ENCODE results near the gene DCD.

Gene DCD

DNA sequence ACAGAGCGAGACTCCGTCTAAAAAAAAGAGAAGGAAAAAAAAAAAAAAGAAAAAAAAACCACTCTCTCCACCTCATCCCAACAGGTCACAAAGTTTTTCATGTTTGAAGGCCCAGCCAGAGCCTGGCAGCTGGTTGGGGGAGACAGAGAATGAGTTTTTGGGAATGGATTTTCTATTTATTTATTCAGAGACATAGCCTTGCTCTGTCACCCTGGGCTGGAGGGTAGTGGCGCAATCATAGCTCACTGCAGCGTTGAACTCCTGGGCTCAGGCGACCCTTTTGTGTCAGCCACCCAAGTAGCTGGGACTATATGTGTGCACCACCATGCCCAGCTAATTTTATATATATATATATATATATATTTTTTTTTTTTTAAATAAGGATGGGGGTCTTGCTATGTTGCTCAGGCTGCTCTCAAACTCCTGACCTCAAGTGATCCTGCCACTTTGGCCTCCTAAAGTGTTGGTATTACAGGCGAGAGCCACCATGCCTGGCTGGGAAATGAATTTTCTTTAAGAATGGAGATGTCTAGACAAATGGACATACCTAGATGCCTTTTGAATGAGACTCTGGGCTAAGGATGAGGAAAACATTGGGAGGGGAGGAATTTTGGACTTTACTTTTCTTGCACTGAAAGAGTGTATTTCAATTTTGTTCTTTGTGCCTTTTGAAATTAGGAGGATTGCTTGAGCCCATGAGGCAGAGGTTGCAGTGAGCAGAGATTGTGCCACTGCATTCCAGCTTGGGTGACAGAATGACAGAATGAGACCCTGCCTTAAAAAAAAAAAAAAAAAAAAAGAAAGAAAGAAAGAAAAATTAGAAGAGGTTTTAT, 42.8 kb downstream of the DCD start:
- no peak for FAIRE-seq

GRCh38 chr12:54604436-54604835, 43.7 kb downstream of the DCD start:
- FAIRE-seq, result no peak

DNA sequence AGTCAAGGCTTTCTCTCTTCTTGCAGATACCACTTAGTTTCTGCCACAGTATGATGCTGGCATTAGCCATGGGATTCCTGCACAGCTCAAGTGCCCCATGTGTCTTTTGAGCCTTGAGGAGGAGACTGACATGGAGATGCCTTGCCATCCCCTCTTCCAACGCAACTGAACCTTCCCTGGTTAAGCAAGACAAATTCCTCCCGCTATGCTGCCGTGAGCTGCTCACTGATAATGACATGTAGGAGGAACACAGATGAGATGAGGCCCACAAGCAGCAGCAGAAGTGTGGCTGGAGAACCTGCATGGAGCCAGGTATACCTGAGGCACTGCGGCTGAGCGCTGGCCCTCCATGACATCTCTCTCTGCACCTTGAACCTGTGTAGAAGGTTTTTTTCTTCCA, 44.3 kb downstream of the DCD start:
- FAIRE-seq, result no peak

- no peak for FAIRE-seq
Observed at GRCh38 chr12:54603173-54603814, 44.9 kb downstream of the DCD start.

GRCh38 chr12:54602661-54603060, 45.5 kb downstream of the DCD start:
- FAIRE-seq, result no peak

DNA sequence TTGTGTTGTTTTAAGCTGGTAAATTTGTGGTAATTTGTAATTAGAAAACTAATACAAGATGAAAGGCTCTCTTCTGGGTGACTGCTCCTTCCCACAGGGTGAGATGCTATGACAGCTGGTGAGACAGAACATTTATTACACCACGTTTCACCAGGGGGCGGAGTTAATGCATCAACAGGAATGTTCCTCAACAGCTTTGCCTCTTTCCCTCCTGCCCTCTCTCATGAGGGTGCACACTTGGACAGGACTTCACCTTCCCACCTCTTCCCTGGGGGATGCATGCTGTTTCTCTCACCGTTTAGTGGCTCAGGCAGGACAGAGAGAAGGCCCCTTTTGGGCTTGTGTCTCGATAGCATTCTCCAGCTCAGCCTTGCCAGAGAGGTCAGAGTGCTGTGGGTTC, 46.3 kb downstream of the DCD start:
- no peak for FAIRE-seq

GRCh38 chr12:54598970-54599369, 49.2 kb downstream of the DCD start:
- no peak for FAIRE-seq

GRCh38 chr12:54596526-54596946, 51.6 kb downstream of the DCD start:
- no peak for FAIRE-seq

- no peak for FAIRE-seq
Observed at GRCh38 chr12:54595471-54595870, 52.7 kb downstream of the DCD start.

All from colon (tissue), 2 donors.